Measurements from ENCODE around the gene SYCP2L. TPM values are rescaled to one million over a fixed set of nuclear protein-coding genes. Genes with fewer than 3 reads are reported as not detected.

SYCP2L gene
- total RNA-seq, 1 experiment from 2014 or later, result not detected

DNA sequence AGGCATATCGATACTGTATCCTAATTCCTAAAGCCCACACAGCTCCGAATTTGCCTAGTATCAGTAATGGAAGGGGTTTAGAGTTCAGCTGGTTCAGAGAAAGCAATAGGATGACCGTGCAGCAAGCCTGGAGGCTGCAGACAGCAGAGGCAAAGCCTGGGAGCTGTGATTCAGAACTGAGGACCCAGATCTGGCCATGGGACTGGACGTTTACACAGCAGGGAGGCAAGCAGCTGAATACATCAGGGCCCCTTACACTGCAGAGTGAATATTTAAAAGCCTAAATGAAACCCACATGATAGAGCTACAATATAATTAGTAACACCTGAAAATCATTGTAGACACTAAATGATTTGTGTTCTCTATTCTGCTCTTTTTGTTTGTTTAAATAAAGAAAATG lies 119.2 kb downstream of the SYCP2L start:
- DNase-seq (ENCODE audit: low read depth), result no peak

- DNase-seq (ENCODE audit: low read depth), result peak; percentile 72
Observed at GRCh38 chr6:11007715-11008608, 121.1 kb downstream of the SYCP2L start.

DNA sequence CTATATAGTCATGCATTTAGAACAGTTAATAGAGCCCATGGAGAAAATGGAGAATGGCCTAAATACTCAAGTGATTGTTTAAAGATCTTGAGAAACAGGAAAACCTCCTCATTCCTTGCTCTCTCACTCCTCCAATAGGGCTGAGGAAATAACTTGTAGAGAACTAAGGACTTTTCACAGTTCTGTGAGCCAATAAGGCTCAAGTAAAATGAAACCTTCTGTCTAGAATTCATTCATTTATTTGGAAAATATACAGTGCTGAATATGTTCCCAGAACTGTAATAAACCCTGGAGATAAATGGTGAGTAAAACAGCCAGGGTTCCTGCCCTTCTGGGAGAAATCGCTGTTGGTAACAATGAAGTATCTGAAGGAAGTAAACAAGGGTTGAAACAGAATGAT lies 122.0 kb downstream of the SYCP2L start:
- peak; percentile 60 for DNase-seq (ENCODE audit: low read depth)

GRCh38 chr6:11009353-11009752 lies 122.5 kb downstream of the SYCP2L start:
- peak; percentile 84 for DNase-seq (ENCODE audit: low read depth)

- DNase-seq (ENCODE audit: low read depth), result peak; percentile 41
Observed at GRCh38 chr6:11011787-11012234, 125.0 kb downstream of the SYCP2L start.

DNA sequence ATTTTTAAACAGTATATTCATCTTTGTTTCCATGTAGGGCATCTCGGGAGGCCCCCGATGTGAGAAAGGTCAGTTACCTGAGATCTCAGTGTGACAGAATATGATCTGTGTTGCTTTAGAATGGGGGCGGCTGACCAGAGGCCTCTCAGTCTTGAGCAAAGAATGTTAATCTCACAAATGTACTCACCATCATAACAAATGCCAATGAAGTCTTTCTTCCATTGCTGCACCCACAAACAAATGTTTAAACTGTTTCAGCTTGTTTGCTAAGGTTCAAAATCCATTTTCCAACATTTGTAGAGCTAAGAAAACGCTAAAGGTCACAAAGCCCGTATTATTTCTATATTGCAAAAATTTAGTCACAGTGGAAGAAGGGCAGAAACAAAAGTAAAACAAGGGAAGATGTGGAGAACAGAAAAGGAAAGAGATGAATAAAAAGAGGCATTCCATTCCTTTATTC lies 125.5 kb downstream of the SYCP2L start:
- no peak for DNase-seq (ENCODE audit: low read depth)

DNA sequence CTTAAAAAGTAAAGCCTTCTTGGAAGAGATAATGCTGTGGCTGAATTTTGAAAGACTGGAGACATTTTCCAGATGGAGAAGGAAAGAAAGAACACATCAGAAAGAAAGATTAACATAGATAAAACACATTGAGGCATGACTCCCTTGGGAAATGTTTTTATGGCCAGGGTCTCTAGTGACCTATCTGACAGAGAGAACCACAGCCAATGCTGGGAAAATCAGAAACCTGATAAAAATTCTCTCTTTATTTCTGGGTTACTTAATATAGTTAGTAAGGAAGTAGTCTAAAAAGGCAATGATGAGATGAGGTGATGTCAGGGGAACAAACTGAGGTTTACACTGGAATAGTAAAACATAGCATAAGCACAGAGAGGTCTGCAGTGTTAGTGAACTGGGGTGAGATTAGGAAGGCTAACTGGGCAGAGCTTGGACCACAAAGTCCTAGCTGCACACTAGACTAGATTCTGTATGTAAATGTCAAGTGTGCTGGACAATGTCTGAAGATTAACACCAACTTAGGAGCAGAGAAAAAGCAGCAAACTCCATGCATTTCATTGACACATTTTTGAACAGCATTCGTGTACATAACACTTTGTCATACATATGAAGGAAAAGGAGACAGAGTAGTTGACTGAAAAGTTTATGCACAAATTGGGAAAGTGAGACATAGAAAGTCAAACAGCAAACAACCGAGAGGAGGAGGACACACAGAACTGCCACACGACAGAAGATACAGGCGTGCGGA lies 126.3 kb downstream of the SYCP2L start:
- DNase-seq (ENCODE audit: low read depth), result no peak

- DNase-seq (ENCODE audit: low read depth), result no peak
Observed at GRCh38 chr6:11013721-11014070, 126.8 kb downstream of the SYCP2L start.

DNA sequence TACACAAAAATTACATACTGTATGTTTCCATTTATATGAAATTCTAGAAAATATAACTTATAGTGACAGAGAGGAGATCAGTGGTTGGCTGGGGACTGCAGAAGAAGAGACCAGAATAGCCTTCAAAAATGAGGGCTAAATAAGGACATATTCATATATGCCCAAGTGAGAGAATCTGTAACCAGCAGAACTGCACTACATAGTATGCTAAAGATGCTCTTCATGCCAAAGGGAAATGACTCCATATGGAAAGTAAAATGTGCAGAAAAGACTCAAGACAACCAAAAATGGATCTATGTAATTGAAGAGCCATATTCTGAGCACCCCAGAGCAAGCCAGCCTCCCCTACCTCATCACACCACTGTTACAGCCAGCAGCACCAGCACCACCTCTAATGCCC lies 128.2 kb downstream of the SYCP2L start:
- DNase-seq (ENCODE audit: low read depth), result no peak

- no peak for DNase-seq (ENCODE audit: low read depth)
Observed at GRCh38 chr6:11016452-11016851, 129.6 kb downstream of the SYCP2L start.

DNA sequence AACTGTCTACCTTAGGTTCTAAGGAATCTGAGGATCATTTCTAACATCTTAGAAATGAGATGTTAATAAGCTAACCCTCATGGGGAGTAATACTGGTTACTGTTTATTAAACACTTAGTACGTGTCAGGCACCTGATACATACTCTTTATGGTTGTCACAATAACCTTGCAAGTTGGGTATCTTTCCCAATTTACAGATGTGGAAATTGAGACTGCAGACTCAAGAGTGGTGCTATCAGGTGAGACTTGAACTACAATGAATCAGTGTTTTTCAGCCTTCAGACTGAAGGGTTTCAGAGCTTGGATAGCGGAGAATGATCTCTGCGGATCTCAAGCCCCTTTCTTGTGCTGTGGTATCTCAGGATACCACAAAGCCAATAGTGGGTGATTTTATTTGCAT lies 130.2 kb downstream of the SYCP2L start:
- no peak for DNase-seq (ENCODE audit: low read depth)

DNA sequence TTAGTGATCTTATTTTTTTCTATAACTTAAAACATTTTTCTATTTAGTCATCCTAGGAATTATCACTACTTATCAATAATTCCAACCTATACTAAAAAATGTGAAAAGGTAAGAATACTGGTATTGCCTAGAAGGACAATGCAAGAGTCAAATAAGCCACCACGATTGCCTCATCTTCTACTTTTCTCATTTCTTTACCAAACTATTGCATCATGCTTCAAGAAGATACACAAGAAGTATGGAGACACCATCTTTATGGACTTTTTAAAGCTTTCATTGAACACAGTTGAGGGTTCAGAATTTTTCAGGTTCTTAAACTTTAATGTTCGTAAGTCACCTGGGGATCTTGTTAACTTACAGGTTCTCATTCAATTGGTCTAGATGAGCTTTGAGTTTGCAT lies 131.4 kb downstream of the SYCP2L start:
- no peak for DNase-seq (ENCODE audit: low read depth)

GRCh38 chr6:11021003-11021402 lies 134.2 kb downstream of the SYCP2L start:
- DNase-seq (ENCODE audit: low read depth), result no peak

DNA sequence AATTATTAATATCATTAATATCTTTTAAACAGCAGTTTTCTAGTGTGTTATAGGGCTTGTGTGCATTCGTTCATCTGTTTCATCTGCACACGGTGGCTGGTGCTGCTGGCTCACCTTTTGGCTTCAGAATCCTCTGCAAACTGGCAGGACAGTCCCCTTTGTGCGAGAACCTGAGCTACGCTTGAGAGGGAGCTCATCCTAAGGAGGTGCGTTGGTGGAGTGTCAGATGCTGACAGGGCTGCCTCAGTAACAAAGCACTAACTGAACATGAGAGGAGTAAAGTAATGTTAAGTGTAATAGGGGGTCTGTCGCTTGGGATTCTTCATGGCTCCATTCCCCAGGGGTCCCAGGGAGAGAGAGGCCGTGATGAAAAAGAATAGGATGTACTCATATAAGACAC lies 134.9 kb downstream of the SYCP2L start:
- no peak for DNase-seq (ENCODE audit: low read depth)

DNA sequence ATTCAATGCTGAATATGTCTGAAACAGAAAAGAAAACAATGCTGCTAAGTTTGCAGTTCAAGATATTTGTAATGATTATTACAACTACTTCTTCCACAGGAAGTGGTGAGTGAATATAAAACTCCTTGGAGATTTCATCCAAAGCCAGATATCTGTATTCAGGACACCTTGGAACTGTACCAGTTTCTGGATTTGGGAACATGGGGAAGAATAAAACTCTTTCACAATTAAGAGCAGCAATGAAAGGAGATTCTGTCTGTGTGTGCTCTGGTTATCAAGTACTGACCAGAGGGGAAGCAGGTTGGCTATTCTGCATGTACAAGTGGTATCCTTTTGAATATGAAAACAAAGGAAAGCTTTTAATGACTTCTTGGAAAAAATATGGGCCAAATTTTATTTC lies 136.2 kb downstream of the SYCP2L start:
- no peak for DNase-seq (ENCODE audit: low read depth)

Other genes with a start within 250 kb of the SYCP2L start
- gene C6orf52, start 192.4 kb upstream of the SYCP2L start, total RNA-seq (2014; rRNA removed; shearing (Covaris generic)), result 0.32 and 0.44 TPM in 2 replicates
- 32.1 and 34.6 TPM in 2 replicates for gene PAK1IP1, start 192.1 kb upstream of the SYCP2L start, total RNA-seq (2014; rRNA removed; shearing (Covaris generic))
- gene TMEM14C, start 164.0 kb upstream of the SYCP2L start, total RNA-seq (2014; rRNA removed; shearing (Covaris generic)), result 158 and 204 TPM in 2 replicates
- gene TMEM14B, start 139.2 kb upstream of the SYCP2L start, total RNA-seq (2014; rRNA removed; shearing (Covaris generic)), result 176 and 207 TPM in 2 replicates
- gene MAK, start 48.5 kb upstream of the SYCP2L start, total RNA-seq (2014; rRNA removed; shearing (Covaris generic)), result 0.20 and 0.44 TPM in 2 replicates
- not detected in 2 replicates for gene GCM2, start 5.0 kb upstream of the SYCP2L start, total RNA-seq (2014; rRNA removed; shearing (Covaris generic))
- gene ELOVL2, start 157.3 kb downstream of the SYCP2L start, total RNA-seq (2014; rRNA removed; shearing (Covaris generic)), result 6.2 and 7.1 TPM in 2 replicates
- gene SMIM13, start 206.8 kb downstream of the SYCP2L start, total RNA-seq (2014; rRNA removed; shearing (Covaris generic)), result 16.4 and 26.8 TPM in 2 replicates
- gene ERVFRD-1, start 224.7 kb downstream of the SYCP2L start, total RNA-seq (2014; rRNA removed; shearing (Covaris generic)), result not detected in 2 replicates